ENCODE results near the gene SRL.

GRCh38 chr16:4272114-4272956, 30.5 kb upstream of the SRL start:
- TF ChIP-seq CTBP1 (IDR thresholded peaks at IDR 0.05; ENCODE audit: borderline replicate concordance) (no peak), L3MBTL2 (conservative IDR thresholded peaks at IDR 0.05) (no peak), FOXM1 (IDR thresholded peaks at IDR 0.05; ENCODE audit: borderline replicate concordance) (no peak), BHLHE40 (IDR thresholded peaks at IDR 0.05; ENCODE audit: borderline replicate concordance) (no peak), ARNT (IDR thresholded peaks at IDR 0.05) (no peak), SP1 (IDR thresholded peaks at IDR 0.05) (no peak), TARDBP (IDR thresholded peaks at IDR 0.05) (no peak), LEF1 (IDR thresholded peaks at IDR 0.05; ENCODE audit: borderline replicate concordance) (no peak), FOXK2 (IDR thresholded peaks at IDR 0.05) (no peak), PKNOX1 (IDR thresholded peaks at IDR 0.05) (no peak), NFRKB (IDR thresholded peaks at IDR 0.05) (no peak)
